K562 (cell line): Measurements from ENCODE around the gene MRNIP. TPM values are rescaled to one million over a fixed set of nuclear protein-coding genes. Genes with fewer than 3 reads are reported as not detected.

Experiments
- FUS ChIP-seq: fragments of 200-400 bp; formaldehyde crosslinking; optimal IDR thresholded peaks from 2 replicates; pipeline ENCODE3; 2017; ENCODE audit warnings: low read depth, low read length
- HMGN3 ChIP-seq: IDR thresholded peaks from 2 replicates; pipeline ENCODE4 v1.6.1; 2011; ENCODE audit warnings: borderline replicate concordance, low read depth, mild to moderate bottlenecking, mixed read lengths, low read length; ENCODE audit not compliant: insufficient read length; ENCODE audit errors: extremely low read depth
- KAT8 ChIP-seq: fragments of 450-650 bp; IDR thresholded peaks from 2 replicates; pipeline ENCODE4 v1.6.1; 2016; ENCODE audit warnings: low read depth, mild to moderate bottlenecking
- KLF13 ChIP-seq: fragments of 450-650 bp; IDR thresholded peaks from 2 replicates; pipeline ENCODE4 v1.6.1; 2016; ENCODE audit warnings: missing genetic modification characterization, low read depth, mild to moderate bottlenecking, missing compliant biosample characterization, moderate library complexity, borderline replicate concordance
- NCOA6 ChIP-seq: fragments of 450-650 bp; IDR thresholded peaks from 2 replicates; pipeline ENCODE4 v1.6.1; 2017; ENCODE audit warnings: mild to moderate bottlenecking
- NFE2 ChIP-seq: IDR thresholded peaks from 2 replicates; pipeline ENCODE4 v1.6.1; 2014; ENCODE audit warnings: antibody characterized with exemption, low read depth
- PURB ChIP-seq: sonication (generic); formaldehyde crosslinking; IDR thresholded peaks from 2 replicates; pipeline ENCODE4 v1.9.0; 2021; ENCODE audit warnings: low read depth, mild to moderate bottlenecking, missing genetic modification reagents
- SMC3 ChIP-seq: conservative IDR thresholded peaks from 2 replicates; pipeline ENCODE4 v1.6.1; 2011; ENCODE audit warnings: low read depth, low read length, improper control_type of control experiment; ENCODE audit not compliant: insufficient read depth
- SRSF9 ChIP-seq: fragments of 200-400 bp; formaldehyde crosslinking; IDR thresholded peaks from 2 replicates; pipeline ENCODE4 v1.6.1; 2017; ENCODE audit warnings: low read depth, low read length, borderline replicate concordance
- SUPT5H ChIP-seq: fragments of 450-650 bp; IDR thresholded peaks from 2 replicates; pipeline ENCODE4 v1.6.1; 2016
- XRCC4 ChIP-seq: IDR thresholded peaks from one replicate; pipeline ENCODE4 v1.6.1; 2011; ENCODE audit not compliant: insufficient read depth, insufficient read length; ENCODE audit errors: extremely low read depth
- ZNF175 ChIP-seq: fragments of 200-800 bp; sonication (Bioruptor generic); IDR thresholded peaks from 2 replicates; pipeline ENCODE4 v1.6.1; 2016; ENCODE audit warnings: low read depth, mild to moderate bottlenecking, missing genetic modification characterization, missing compliant biosample characterization
- ZNF436 ChIP-seq: fragments of 250-450, 450-650 bp; sonication (Bioruptor Pico); formaldehyde crosslinking; IDR thresholded peaks from 2 replicates; pipeline ENCODE4 v1.7.0; 2020; ENCODE audit warnings: mild to moderate bottlenecking
- ZNF766 ChIP-seq: fragments of 200-800 bp; sonication (Bioruptor generic); conservative IDR thresholded peaks from 2 replicates; pipeline ENCODE4 v1.6.1; 2016; ENCODE audit warnings: missing genetic modification characterization, missing compliant biosample characterization
- polyA plus RNA-seq, 8 experiments: library from polyadenylated mRNA; depleted of rRNA in 4 of 8; stranded (reverse) in 5 of 8; unstranded in 3 of 8; fragments of >200 nt; fragmentation: Nextera tagmentation in 2 of 8; fragmentation: Illumina TruSeq in 1 of 8; extraction: Ambion mirVana in 2 of 8; extraction: Trizol in 1 of 8; gene quantifications; 2 replicates each; pipeline versions ENCODE4 v1.2.1 to v1.2.3, GENCODE V29; 2011 to 2014; ENCODE audit warnings: inconsistent platforms in 1 of 8, missing spikeins in 1 of 8
- total RNA-seq, 7 experiments: library from RNA; depleted of rRNA in 6 of 7; stranded (reverse); fragments of >200 nt in 6 of 7; fragmentation: Illumina TruSeq in 2 of 7; extraction: Trizol in 2 of 7; gene quantifications; 2 replicates each; pipeline versions ENCODE4 v1.2.1 to v1.2.3, GENCODE V29; 2011 to 2021; ENCODE audit warnings: low replicate concordance in 1 of 7
- TF ChIP-seq, protein P1 (sequence below): sonication (generic); formaldehyde crosslinking; IDR thresholded peaks from 2 replicates; pipeline ENCODE4 v1.8.0; 2022; ENCODE audit warnings: mild to moderate bottlenecking, missing genetic modification reagents
- TF ChIP-seq, protein P2 (sequence below): sonication (generic); formaldehyde crosslinking; IDR thresholded peaks from 2 replicates; pipeline ENCODE4 v1.5.0; 2020; ENCODE audit warnings: missing genetic modification reagents
- TF ChIP-seq, protein P3 (sequence below): sonication (generic); formaldehyde crosslinking; IDR thresholded peaks from 2 replicates; pipeline ENCODE4 v1.8.0; 2022; ENCODE audit warnings: mild to moderate bottlenecking, missing genetic modification reagents, borderline replicate concordance
- TF ChIP-seq, protein P4 (sequence below): fragments of 250-450 bp; sonication (Bioruptor Pico); IDR thresholded peaks from 2 replicates; pipeline ENCODE4 v1.8.0; 2022; ENCODE audit warnings: inconsistent platforms, mild to moderate bottlenecking, moderate library complexity, borderline replicate concordance

MRNIP gene
- total and polyA plus RNA-seq, 9 of the 15 experiments (the other 6 are each of a cell fraction or from before 2014, with no cell fraction given) = 3.6 to 39.0 (median 16.8) TPM

DNA sequence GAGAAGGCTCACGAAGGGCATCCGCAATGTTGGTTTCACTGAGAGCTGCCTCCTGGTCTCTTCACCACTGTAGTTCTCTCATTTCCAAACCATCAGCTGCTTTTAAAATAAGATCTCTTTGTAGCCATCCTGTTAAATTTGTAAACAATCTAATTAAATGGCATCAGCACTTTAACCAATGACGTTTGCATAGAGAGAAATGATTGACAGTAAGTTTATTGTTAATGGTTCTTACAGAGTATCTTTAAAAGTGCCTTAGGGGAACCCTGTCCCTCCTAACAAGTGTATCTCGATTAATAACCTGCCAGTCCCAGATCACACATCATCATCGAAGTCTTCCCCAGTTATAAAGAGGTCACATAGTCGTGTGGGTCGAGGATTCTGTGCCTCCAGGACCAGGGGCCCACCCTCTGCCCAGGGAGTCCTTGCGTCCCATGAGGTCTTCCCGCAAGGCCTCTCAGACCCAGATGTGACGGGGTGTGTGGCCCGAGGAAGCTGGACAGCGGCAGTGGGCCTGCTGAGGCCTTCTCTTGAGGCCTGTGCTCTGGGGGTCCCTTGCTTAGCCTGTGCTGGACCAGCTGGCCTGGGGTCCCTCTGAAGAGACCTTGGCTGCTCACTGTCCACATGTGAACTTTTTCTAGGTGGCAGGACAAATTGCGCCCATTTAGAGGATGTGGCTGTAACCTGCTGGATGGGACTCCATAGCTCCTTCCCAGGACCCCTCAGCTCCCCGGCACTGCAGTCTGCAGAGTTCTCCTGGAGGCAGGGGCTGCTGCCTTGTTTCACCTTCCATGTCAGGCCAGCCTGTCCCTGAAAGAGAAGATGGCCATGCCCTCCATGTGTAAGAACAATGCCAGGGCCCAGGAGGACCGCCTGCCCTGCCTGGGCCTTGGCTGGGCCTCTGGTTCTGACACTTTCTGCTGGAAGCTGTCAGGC, 21.3 kb downstream of the MRNIP start (continued):
- TF ChIP-seq, protein P1, sequence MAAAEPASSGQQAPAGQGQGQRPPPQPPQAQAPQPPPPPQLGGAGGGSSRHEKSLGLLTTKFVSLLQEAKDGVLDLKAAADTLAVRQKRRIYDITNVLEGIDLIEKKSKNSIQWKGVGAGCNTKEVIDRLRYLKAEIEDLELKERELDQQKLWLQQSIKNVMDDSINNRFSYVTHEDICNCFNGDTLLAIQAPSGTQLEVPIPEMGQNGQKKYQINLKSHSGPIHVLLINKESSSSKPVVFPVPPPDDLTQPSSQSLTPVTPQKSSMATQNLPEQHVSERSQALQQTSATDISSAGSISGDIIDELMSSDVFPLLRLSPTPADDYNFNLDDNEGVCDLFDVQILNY = no peak
- TF ChIP-seq NCOA6 = no peak
- no peak for TF ChIP-seq ZNF766 (CRISPR knock-in tag)
- TF ChIP-seq, protein P2, sequence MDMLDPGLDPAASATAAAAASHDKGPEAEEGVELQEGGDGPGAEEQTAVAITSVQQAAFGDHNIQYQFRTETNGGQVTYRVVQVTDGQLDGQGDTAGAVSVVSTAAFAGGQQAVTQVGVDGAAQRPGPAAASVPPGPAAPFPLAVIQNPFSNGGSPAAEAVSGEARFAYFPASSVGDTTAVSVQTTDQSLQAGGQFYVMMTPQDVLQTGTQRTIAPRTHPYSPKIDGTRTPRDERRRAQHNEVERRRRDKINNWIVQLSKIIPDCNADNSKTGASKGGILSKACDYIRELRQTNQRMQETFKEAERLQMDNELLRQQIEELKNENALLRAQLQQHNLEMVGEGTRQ (CRISPR knock-in tag) = no peak
- TF ChIP-seq SRSF9 = no peak
- TF ChIP-seq FUS = no peak
- 0 out of 2 replicates have a peak, but pooled peaks have one; percentile 17 for TF ChIP-seq ZNF436 (CRISPR knock-in tag)
- no peak for TF ChIP-seq KAT8
- TF ChIP-seq ZNF175 (CRISPR knock-in tag) = no peak
- no peak for TF ChIP-seq XRCC4
- TF ChIP-seq HMGN3 = peak; percentile 35
- TF ChIP-seq, protein P3, sequence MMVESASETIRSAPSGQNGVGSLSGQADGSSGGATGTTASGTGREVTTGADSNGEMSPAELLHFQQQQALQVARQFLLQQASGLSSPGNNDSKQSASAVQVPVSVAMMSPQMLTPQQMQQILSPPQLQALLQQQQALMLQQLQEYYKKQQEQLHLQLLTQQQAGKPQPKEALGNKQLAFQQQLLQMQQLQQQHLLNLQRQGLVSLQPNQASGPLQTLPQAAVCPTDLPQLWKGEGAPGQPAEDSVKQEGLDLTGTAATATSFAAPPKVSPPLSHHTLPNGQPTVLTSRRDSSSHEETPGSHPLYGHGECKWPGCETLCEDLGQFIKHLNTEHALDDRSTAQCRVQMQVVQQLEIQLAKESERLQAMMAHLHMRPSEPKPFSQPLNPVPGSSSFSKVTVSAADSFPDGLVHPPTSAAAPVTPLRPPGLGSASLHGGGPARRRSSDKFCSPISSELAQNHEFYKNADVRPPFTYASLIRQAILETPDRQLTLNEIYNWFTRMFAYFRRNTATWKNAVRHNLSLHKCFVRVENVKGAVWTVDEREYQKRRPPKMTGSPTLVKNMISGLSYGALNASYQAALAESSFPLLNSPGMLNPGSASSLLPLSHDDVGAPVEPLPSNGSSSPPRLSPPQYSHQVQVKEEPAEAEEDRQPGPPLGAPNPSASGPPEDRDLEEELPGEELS (CRISPR knock-in tag) = no peak
- TF ChIP-seq, protein P4, sequence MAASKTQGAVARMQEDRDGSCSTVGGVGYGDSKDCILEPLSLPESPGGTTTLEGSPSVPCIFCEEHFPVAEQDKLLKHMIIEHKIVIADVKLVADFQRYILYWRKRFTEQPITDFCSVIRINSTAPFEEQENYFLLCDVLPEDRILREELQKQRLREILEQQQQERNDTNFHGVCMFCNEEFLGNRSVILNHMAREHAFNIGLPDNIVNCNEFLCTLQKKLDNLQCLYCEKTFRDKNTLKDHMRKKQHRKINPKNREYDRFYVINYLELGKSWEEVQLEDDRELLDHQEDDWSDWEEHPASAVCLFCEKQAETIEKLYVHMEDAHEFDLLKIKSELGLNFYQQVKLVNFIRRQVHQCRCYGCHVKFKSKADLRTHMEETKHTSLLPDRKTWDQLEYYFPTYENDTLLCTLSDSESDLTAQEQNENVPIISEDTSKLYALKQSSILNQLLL (CRISPR knock-in tag) = no peak
- 0 out of 2 replicates have a peak, but pooled peaks have one; percentile 25 for TF ChIP-seq SUPT5H
- TF ChIP-seq NFE2 = no peak
- no peak for TF ChIP-seq SMC3
- TF ChIP-seq PURB = no peak
- no peak for TF ChIP-seq KLF13 (tag)
